RWPE2 (cell line): ENCODE measurements around the gene CIBAR2.

Experiments used
- ATAC-seq: fragments of 200-7000 bp; cut with Tn5 transposase; 3 replicates; pipeline ENCODE4 v1.9.1; 2021; ENCODE audit warnings: low read depth
- DNase-seq: peaks from one replicate; pipeline ENCODE4 v3.0.0-alpha.2; 2020; ENCODE audit warnings: low spot score
- H3K27ac ChIP-seq: fragments of 450-650 bp; 2 replicates; pipeline ENCODE4 v1.5.1; 2017; ENCODE audit warnings: mild to moderate bottlenecking; ENCODE audit not compliant: poor library complexity, severe bottlenecking
- H3K27me3 ChIP-seq: fragments of 250-450 bp; sonication (Bioruptor Pico); 2 replicates; pipeline ENCODE4 v1.5.1; 2021; ENCODE audit warnings: mild to moderate bottlenecking, moderate library complexity; ENCODE audit not compliant: insufficient read depth, poor library complexity, severe bottlenecking
- H3K36me3 ChIP-seq: fragments of 250-450 bp; sonication (Bioruptor Pico); 2 replicates; pipeline ENCODE4 v1.5.1; 2020; ENCODE audit warnings: low read depth, mild to moderate bottlenecking, moderate library complexity
- H3K4me1 ChIP-seq: fragments of 250-450 bp; sonication (Bioruptor Pico); 2 replicates; pipeline ENCODE4 v1.5.1; 2021; ENCODE audit warnings: mild to moderate bottlenecking, moderate library complexity; ENCODE audit not compliant: insufficient read depth, poor library complexity, severe bottlenecking
- H3K4me3 ChIP-seq: fragments of 250-450 bp; sonication (Bioruptor Pico); 2 replicates; pipeline ENCODE4 v1.5.1; 2021; ENCODE audit warnings: mild to moderate bottlenecking, moderate library complexity; ENCODE audit not compliant: severe bottlenecking
- H3K9me3 ChIP-seq: fragments of 250-450 bp; sonication (Bioruptor Pico); 2 replicates; pipeline ENCODE4 v1.5.1; 2021; ENCODE audit warnings: mild to moderate bottlenecking, moderate library complexity; ENCODE audit not compliant: severe bottlenecking
- CTCF ChIP-seq: fragments of 450-650 bp; IDR thresholded peaks from one replicate; pipeline ENCODE4 v1.5.1; 2017; ENCODE audit warnings: mild to moderate bottlenecking, moderate library complexity; ENCODE audit not compliant: poor library complexity, severe bottlenecking

The CIBAR2 gene

DNA sequence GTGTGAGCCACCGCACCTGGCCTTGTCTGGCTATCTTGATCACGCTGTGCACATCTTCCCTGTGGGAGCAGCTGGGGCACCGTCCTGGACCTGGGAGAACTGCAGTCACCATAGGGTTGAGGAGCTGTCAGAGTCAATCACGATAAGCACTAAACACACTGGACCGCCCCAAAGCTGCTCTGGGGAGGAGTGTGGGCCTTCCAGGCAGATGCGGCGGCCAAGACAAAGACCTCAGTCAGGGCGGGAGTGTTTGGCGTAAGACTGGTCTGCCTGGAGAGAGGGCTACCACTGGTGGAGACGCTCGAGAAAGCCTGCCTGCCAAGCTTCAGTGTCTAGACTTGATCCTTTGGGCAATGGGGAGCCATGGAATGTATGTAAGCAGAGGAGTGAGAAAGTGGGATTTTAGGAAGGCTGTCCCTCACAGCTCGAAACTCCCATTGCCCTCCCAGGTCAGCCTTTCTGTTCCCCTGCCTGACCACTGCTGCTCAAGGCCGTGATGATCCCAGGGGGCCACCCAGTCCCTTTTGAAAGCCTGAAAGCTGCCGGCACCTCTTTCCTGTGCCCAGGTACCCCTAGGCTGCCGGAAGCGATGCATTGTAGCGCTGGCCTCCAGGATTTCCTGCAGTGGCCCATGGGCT is 29.3 kb upstream of the CIBAR2 start:
- no peak overlapping the region for H3K27ac ChIP-seq
- ATAC-seq (no peak), DNase-seq (no peak)
- no peaks in the 10 kb centered on the region for H3K36me3 ChIP-seq
- no peaks in the 10 kb centered on the region for H3K4me1 ChIP-seq
- H3K9me3 ChIP-seq: no peaks in the 10 kb centered on the region
- H3K4me3 ChIP-seq: no peak overlapping the region
- no peaks in the 10 kb centered on the region for H3K27me3 ChIP-seq
- no peak for TF ChIP-seq CTCF

GRCh38 chr16:85140455-85141012 is 28.3 kb upstream of the CIBAR2 start:
- no peak overlapping the region for H3K27ac ChIP-seq
- ATAC-seq (no peak), DNase-seq (no peak)
- no peak for TF ChIP-seq CTCF
- no peaks in the 10 kb centered on the region for H3K4me1 ChIP-seq
- no peaks in the 10 kb centered on the region for H3K36me3 ChIP-seq
- no peaks in the 10 kb centered on the region for H3K27me3 ChIP-seq
- no peak overlapping the region for H3K4me3 ChIP-seq
- H3K9me3 ChIP-seq: no peaks in the 10 kb centered on the region

DNA sequence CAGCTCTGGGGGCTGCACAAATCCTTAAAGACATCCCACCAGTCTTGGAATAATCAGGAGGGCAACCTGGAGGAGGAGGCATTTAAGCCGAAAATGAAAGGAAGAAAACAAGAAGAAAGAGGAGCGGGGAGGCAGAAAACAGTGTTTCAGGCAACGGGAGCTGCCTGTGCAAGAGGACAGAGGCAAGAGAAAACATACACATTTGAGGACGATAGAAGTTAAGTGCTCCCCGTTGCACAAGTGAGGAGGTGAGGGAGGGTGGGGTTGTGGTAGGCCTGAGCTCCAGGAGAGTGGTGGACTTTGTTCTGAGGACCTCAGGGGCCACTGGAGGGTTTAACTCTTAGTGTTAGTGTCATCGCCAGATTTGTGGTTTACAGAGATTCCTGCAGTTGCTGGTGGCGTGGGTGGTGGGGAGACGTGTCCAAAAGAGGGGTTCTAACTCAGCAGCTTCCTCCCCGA is 27.6 kb upstream of the CIBAR2 start:
- no peak for TF ChIP-seq CTCF
- no peak overlapping the region for H3K4me3 ChIP-seq
- no peak overlapping the region for H3K27ac ChIP-seq
- no peaks in the 10 kb centered on the region for H3K9me3 ChIP-seq
- H3K36me3 ChIP-seq: no peaks in the 10 kb centered on the region
- ATAC-seq (no peak), DNase-seq (no peak)
- no peaks in the 10 kb centered on the region for H3K27me3 ChIP-seq
- no peaks in the 10 kb centered on the region for H3K4me1 ChIP-seq

DNA sequence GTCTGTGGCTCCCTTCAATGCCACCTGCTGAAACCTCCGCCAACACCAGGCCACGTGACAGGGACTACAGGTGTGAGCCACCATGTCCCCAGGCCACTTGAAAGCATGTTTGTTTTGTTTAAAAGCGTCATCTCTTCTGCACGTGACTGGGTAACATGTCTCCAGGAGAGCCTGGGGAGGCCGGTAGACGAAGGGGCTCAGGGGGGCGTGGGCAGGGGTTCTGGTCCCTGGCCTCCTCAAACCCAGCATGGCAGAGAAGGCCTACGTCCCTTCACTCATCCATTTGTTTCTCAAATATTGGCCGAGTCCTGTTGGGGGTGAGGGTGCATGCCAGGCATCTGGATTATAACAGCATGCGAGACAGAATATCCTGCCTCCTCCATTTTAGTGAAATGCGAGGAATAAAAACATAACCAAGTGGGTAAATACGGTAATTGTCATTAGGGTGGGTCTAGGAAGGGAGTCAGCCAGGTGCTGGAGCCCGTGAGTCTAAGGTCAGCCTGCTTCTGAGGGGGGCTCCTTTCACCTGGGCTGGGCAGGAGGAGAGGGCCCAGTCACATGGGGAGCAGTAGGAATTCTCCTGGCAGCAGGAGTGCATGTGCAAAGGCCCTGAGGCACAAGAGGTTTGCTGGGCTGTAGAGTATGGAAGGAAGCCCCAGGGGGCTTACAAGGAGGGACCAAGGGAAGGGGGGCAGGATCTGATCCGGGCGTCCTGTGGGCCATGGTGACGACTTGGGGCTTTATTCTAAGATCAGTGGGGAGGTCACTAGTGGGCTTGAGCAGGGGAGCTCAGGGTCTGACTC is 26.8 kb upstream of the CIBAR2 start:
- no peaks in the 10 kb centered on the region for H3K9me3 ChIP-seq
- DNase-seq (no peak), ATAC-seq (no peak)
- no peak overlapping the region for H3K27ac ChIP-seq
- H3K27me3 ChIP-seq: no peaks in the 10 kb centered on the region
- TF ChIP-seq CTCF: no peak
- H3K4me1 ChIP-seq: no peaks in the 10 kb centered on the region
- no peak overlapping the region for H3K4me3 ChIP-seq
- no peaks in the 10 kb centered on the region for H3K36me3 ChIP-seq
